NCI-H510A treated with DMSO at 0.1 percent for 48 hours (cell line): ENCODE results near the gene VGLL2.

Source experiments
- DNase-seq: peaks from one replicate; lab custom pipeline; 2025; lab: John Stamatoyannopoulos, UW

Gene VGLL2

DNA sequence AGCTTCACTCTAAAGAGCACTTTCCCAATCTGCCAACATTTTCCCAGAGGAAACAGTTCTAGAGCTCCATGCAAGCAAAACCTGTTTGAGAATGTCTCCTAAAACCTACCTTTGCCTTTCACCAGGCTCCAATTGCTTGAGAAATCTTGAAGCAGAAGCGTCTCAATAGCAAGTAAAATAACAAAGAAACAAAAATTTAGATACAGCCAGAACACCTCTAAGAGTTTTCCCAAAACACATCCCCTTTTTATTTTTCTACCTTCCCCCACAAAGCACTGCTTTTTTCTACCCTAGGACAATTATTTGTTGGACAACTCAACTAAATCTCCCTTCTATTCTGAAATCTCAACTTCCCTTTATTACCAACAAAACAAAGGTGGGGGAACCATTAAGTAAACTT lies 3.6 kb downstream of the VGLL2 start:
- no peak for DNase-seq

DNA sequence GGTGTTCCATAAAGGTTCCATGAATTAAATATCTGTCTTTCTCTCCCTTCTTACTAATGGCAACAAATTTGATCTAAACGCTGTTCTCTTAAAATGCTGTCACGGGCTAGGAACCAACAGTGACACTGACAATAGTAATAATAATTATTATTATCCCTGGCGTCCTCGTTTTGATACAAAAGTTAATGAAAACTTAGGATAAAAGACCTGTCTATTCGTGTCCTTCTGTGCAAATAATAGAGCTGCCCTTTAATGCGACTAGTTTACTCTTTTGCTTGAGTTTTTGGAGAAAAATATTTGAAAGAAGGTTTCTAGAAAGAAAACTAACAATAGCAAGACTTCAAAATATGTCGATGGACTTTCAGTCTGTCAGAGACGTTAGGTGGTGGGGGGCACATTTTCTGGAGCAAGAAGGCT lies 4.3 kb downstream of the VGLL2 start:
- no peak for DNase-seq

DNA sequence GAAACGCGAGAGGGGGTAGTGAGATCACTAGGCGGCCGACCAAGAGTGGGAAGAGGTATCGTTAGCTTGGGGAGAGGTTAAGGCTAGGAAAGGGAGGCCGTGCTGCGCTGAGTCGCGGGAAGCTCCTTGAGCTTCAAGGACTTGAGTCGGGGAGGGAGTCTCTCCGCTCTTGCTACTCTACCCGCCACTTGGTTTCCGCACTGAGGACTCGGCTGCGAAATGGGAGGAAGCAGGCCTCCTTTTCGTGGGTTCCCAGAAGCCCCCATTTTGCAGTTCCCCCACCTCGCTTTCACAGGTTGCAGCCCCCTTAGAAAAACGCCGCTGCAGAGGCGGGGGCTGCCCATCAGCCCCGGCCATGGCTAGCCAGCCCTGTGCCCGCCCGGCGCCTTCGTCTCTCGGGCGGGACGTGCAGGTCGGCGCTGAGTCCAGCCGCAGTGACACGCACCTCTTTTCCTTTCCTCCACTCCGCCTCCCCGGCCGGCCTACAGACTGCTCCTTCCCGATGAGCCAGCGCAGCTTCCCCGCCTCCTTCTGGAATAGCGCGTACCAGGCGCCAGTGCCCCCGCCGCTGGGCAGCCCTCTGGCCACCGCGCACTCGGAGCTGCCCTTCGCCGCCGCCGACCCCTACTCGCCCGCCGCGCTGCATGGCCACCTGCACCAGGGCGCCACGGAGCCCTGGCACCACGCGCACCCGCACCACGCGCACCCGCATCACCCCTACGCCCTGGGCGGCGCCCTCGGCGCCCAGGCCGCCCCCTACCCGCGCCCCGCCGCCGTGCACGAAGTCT lies 4.9 kb downstream of the VGLL2 start:
- DNase-seq = no peak

DNA sequence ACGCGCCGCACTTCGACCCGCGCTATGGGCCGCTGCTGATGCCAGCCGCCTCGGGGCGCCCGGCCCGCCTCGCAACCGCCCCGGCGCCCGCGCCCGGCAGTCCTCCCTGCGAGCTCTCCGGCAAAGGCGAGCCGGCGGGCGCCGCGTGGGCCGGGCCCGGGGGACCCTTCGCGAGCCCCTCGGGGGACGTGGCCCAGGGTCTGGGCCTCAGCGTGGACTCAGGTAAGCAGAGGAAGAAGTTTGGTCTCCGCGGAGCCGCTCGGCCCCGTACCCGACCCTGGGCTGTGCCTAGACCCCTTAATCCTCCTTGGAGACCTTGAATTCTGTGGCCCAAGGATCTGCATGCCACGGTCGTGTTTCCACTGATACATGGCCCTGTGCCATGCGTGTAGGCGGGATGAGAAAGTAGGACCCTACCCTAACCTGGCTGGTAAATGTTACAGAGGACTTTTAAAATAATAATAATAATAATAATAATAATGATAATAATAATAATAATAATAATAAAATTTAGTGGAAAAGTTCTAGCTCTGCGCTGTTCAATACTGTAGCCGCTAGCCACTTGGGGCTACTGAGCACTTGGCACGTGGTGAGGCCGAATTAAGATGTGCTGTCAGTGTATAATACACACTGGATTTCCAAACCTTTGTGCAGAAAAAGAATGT lies 5.6 kb downstream of the VGLL2 start:
- no peak for DNase-seq

DNA sequence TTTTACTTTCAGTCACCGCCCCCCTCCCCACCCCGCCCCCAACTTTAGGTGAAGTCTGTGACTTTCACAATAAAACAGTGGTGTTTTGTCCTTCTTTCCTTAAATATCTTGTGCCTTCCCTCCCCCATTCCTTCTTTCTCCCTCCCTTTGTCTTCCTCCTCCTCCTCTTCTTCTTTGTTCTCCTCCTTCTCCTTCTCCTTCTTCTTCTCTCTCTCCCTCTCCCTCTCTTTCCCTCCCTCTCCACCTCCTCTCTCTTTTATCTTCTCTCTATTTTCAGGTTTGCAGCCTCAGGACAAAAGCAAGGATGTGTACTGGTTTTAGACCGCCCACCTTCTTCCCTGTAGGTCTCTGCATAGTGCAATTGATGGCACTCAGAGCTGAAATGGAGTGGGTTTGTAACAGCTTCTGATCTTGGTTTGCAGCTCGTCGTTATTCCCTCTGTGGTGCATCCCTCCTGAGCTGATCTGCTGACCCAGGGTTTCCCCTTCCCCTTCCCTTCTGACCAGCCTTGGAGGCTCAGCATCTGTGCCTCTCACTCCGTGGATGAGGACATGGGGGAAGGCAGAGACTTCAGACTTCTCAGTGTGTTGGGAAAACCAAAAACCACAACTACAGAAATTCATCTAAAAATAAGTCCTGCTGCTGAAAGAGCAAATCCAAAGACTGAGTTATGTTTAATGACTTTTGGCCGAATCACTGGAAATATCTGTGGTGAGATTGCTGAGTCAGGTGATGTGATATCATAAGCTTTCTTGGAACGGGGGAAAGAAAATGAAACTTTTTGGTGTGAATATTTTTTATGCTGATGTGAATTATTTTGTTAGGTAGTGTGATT lies 6.9 kb downstream of the VGLL2 start:
- no peak for DNase-seq

DNA sequence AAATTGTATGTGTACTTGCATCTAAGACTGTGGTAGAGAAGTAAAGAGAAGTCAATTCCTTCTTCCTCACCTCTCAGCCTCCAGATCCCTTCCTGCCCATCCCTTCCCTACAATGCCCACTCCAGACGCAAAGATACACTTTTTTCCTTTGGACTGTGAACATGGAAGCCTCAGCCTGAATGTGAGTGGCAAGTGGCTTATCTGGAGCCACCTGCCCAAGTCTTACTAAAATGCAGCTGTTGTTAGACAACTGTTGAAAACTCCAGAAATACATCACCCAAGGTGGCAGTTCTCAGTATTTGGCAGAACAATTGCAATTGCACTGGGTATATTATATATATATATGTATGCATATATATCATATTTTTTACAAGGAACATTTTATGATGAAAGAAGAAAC lies 7.5 kb downstream of the VGLL2 start:
- no peak for DNase-seq

DNA sequence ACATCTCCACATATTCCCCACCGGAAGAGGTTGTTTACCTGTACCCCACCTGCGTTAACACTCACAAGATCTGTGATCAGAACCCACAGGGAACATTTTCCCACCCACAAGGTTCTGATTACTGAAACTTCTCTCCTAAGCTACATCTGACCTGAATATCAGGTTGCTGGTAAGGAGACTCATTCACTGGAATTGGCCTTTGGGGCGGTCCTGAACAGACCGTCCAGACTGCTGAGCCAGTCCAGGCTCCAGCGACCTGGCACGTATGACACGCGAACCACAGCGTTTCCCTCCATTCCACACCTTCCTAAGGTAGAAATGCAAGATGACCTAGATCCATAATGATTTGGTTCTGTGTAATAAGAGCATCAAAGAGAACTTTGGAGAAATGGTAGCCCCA lies 9.8 kb downstream of the VGLL2 start:
- DNase-seq = no peak

DNA sequence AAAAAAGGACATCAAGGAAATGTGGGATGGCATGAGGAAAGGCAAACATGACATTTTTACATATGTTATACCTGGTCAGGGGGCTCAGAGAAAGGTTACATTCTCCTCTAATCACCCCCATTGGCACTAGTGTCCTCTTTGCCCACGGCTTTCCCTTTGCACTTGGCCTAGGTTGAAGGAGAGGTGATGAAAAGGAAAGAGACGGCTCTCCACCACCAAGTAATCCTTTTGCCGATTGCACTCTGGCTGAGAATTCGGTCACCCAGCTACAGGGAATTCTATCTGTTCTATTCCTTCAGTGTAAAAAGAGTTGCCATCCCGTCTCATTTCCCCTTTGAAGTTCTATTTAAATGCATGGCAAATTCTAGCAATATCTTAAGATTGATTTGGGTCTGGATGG lies 10.4 kb downstream of the VGLL2 start:
- DNase-seq = no peak

DNA sequence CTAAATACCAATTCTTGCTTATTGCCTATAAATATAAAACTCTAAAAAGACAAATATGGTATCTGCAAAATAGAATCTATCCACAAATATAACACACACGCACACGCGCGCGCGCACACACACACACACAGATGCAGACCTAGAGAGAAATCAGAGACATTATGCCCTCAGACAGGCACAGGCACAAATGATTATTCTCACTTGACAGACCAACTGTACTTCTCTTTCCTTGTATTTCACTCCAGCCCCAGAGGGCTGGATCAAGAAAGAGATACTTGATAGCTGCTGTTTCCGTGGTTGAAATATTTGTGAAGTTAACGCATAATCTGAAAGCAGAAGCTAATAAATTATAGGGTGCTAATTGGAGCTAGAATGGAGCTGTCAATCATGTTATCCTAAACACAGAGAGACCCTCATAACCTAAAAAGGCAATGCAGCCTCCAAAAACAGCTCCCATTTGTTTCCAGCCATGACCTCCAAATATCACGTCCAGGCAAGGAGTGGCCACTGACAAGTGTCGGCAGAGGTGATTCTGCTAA lies 11.5 kb downstream of the VGLL2 start:
- no peak for DNase-seq

DNA sequence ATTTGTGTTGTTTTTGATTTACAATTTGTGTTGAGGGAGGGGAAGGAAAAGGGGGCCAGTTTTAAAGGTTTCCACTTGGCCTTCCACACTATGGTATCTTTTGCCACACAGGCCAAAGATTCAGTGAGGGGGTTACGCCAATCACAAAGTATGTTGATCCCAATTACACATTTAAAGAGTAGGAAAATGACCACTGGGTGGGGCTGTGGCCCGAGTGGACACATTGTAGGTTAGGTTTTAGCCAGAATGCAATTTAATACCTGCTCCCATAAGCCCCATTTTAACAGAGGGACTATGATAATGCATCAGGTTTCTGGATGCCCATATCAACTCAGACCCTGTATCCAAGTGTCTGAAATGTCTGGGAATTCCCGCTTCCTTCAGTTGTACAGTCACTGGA lies 15.6 kb downstream of the VGLL2 start:
- DNase-seq = no peak

DNA sequence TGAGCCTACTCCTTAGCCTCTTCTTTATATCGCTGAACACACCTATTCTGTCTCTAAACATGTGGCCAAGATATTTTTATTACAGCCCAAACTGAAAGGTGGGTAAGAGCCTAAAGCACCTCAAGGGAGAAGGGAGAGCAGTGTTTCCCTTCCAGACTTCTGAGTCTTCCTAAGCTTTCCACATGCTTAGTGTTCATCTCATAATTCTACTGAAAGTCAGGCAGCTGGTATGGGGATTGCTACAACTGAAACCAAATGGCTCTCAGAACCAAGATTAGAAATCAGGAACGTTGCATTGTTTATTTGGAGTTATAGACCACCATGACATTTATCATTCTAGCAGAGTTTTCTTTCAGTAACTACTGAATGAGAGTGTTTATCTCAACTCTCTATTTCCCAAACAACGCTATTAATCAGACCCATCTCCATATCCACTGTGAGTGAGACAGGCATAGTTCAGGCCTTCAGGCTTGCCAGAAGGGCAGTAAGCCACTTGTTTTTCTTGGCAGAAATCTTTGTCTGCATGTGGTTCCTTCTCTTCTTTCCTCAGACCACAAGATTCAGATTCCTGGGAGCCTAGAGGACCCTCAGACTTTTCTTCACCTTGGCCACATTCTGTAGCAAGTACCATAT lies 22.8 kb downstream of the VGLL2 start:
- no peak for DNase-seq

DNA sequence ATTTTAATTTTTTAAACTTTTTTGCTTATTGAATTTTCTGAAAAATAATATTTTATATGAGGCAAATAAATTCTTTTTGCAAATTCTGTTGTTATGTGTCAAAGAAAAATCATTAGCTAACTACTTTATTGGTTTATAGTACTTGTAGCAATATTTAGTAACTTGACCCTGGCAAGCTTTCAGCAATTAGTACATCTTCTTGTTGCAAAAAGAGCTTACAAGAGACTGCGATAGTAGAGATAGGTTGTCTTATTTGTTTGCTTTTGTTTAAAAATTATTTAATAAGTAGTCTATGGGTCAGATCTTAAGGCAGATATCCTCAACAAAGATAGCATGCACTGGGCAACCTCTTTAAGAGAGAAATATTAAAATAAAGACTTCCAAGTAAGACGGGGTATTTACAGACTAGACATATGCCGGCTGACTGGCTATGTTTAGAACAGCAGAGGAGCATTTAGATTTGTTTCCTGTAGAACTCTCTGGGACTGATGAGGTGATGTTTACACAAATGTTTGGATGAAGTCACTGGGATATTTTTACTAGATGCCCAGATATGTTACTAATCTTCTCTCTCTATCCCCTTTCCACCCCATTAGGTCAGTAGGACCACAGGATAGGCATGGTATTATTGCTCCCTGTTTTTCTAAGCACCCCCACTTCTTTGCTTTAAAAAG lies 25.0 kb downstream of the VGLL2 start:
- no peak for DNase-seq

DNA sequence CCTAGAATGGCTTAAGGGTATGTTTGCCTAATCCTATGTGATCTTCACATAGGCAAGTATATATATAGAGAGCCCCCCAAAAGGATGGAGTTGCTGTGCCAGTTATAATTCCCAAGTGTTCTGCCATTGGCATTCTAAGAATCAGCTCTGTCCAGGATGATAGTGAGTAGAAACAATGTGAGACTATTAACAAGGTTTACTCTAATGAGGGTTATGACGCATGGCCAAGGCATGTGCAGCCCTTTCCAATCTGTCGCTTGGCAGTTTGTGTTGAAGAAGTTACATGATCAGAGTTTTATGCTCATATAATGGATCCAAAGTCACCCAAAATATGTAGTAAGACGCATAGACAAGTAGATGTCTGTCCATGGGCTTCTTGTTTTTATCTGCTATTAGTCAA lies 33.6 kb downstream of the VGLL2 start:
- DNase-seq = no peak

DNA sequence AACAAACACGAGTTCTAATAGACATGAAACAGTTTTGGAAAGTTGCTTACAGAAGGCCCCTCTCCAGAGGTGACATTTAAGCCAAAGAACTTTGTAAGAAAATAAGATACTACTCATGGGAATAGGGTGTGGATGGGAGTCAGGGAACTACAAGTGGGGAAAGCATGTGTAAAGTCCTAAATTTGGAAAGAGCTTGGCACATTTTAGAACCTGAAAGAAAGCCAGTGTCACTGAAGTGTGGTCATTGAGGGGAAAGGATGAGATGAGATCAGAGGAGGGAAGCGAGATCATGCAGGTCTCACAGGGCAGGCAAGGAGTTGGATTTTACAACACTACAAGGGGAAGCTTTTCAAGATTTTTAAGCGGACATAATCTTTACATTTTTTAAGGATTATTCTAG lies 38.0 kb downstream of the VGLL2 start:
- no peak for DNase-seq

DNA sequence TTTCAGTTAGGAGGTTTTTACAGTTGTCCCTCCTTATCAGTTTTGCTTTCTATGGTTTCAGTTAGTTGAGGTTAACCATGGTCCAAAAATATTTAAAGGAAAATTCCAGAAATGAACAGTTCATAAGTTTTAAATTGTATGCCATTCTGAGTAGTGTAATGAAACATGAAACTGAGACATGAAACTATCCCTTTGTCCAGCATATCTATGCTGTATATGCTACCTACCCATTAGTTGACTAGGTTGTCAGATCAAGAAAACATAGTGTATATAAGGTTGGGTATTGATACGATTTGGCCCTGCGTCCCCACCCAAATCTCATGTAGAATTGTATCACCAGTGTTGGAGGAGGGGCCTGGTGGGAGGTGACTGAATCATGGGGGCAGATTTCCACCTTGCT lies 39.1 kb downstream of the VGLL2 start:
- DNase-seq = no peak

DNA sequence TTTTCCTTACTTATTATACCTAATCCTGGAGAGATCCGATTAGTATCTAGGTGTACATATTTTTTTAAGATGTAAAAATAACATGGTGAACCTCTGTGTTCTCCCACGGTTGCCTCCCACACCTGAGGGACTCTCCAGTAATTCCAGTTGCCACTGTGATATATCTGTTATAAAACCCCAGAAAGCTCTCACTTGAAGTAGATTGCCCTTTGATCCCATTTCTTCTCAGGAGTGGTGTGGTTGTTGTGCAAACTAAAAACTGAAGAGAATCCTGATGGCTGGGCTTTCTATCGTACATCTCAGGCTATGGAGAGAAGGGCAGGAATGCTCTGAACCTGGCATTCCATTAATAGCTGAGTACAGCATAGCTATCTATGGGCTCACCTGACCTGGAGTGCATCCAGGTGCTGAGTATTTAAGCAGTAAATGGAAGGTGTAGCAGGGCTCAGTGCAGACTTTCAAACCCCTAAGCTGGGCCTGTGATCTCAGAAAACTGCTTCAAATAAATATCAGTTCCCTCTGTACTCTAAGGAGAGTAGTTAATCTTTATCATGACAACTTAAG lies 41.0 kb downstream of the VGLL2 start:
- no peak for DNase-seq

DNA sequence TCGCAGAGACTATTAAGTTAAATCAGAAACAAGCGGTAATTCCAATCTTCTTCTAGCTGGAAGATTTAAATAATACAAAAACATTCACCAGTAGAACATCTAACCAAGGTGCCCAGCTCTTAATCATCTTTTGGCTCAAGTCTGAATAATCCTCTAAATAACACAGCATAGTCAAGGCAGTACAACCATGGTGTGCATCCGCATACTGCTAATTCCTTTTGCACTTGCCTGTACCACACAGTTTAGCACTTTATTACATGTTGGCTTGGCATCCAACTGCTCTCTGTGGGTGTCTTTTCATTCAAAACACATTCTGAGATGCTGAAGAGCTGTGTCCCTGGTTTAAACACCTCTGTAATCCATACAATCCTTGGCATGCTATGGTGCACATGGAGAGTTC lies 42.3 kb downstream of the VGLL2 start:
- DNase-seq = no peak

DNA sequence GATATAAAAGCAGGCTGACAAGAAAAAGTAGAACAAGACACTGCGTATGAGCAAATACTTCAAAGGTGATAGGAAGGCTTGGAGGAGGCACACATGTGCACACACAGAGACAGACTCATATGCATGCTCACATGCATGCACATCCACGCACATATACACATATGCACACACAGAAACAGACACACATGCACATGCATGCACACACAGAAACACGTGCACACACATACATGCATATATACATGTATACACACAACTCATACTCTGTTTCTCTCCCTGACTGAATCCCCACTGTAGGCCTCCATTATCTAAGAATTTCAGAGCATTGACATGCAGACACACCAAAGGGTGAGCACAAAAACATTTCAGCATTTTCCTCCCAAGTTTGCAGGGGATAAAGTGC lies 43.7 kb downstream of the VGLL2 start:
- no peak for DNase-seq

DNA sequence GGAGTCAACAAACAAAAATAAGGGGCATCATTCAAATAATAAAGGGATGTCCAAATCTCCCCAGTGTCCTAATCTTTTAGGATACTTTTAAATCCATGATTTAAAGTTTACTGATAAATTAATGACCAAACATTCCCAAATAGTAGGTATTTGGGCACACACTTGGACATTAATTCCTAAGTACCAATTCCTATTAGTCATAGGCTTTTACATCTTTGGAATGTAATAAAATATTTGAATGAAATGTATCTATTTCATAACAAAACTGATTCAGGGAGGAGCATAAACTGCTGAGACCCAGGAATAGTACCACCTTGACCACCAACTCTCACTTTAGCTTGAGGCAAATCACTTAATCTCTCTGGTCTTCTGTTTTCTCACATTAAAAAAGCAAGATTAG lies 44.3 kb downstream of the VGLL2 start:
- DNase-seq = no peak

DNA sequence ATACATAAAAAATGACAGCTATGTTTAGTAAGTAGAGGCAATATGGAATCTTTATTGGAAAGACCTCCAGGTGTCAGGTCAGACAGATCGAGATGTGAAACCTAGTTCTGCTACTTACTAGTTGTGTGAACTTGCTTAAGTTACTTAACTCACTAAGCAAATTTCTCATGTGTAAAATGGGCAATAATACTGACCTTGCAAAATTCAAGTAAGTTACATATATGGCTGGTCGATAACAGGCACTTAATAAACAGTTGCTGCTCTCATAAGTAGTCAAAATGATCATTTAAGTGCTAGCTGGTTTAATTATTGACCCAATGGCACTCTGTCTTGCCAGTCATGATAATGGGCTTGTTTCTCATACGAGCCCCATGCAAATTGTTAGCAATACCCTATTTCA lies 46.0 kb downstream of the VGLL2 start:
- no peak for DNase-seq

DNA sequence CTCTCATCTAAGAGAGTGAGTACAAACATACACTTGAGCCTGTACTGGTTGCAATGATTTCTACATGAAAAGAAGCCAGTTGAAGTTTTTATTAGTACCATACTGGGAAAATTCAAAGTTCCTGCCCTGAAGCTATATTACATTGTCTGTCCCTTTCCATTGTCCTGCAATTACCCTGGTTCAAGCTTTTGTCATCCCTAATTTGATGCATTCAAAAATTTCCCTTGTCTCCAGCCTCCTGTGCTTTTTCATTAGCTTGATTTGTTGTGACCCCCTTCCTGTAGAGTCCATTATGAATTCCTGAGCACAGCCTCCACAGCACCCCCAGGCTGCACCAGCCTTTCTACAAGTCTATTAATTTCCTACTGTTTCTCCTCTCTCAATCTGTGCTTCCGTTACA lies 46.4 kb downstream of the VGLL2 start:
- DNase-seq = no peak
